Glomerular endothelial cell (primary cell): ENCODE data around the gene C11orf24. TPM values are rescaled to one million over a fixed set of nuclear protein-coding genes. Genes with fewer than 3 reads are reported as not detected.

Experiments
- DNase-seq: peaks from one replicate; pipeline ENCODE4 v3.0.0-alpha.2; 2011; ENCODE audit warnings: low read depth, low spot score; ENCODE audit errors: extremely low read depth
- total RNA-seq: library from RNA; depleted of rRNA; stranded (reverse); fragments of >200 nt; gene quantifications from 2 replicates; pipeline ENCODE4 v1.2.3, GENCODE V29; 2015

The C11orf24 gene
- total RNA-seq, 1 donor from 2014 or later: 34.8 TPM

DNA sequence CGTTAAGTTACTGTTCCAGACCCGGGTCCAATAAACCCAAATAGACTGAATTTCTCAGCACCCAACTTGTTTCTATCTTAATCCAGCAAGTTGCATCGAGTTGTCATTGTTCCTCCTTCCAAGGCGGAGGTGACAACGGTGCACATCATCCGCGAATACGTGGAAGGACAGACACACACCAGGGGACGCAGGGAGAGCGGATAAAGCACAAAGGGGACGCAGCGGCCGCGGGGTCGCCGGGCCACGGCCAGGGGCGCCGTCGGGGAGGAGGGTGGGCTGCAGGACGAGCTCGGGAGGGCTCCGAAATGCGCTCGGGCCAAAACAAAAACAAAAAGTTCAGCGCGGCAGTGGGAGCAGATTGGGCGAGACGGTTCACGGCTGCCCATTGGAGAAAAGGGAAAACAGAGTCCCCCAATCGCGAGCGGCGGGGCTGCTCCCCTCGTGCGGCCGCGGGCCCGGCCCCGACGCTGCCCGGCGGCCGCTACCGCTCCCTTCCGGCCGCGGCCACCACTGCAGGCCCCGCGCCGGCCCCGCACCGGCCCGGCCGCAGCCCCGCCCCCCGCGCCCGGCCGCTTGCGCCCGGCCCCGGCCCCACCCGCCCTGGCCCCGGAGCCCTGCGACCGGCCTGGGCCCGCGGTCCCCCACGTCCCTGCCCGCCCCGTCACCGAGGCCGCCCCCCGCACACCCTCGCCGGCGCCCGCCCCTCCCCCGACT lies 59.2 kb downstream of the C11orf24 start:
- no peak for DNase-seq

DNA sequence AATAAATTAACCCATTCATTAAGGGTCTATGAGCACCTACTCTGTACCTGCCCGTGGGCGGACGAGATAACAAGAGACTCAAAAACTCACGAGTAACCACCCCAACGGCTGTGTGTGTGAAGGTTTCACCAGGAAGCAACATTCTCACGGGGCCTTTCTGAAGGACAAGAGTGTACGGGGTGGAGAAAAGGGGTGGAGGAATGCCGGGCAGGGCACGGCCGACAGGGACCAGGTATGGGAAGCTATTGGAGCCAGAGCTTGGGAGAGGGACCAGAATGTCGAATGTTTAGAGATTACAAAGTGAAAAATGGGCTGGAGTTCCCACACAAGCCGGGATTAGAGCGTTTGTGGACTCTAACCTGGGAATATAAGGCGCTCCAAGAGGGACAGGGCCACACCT lies 60.2 kb downstream of the C11orf24 start:
- no peak for DNase-seq

Other genes with a start within 250 kb of the C11orf24 start
- 197 and 240 TPM in 2 replicates for gene NDUFS8, start 241.3 kb downstream of the C11orf24 start, total RNA-seq
- gene TCIRG1, start 232.9 kb downstream of the C11orf24 start, total RNA-seq: 118 and 168 TPM in 2 replicates
- gene CHKA, start 150.6 kb downstream of the C11orf24 start, total RNA-seq: 31.0 and 45.6 TPM in 2 replicates
- 16.9 and 27.9 TPM in 2 replicates for gene KMT5B, start 58.7 kb downstream of the C11orf24 start, total RNA-seq
- gene LRP5, start 40.6 kb upstream of the C11orf24 start, total RNA-seq: 39.3 and 72.2 TPM in 2 replicates
- 80.6 and 86.6 TPM in 2 replicates for gene PPP6R3, start 188.8 kb upstream of the C11orf24 start, total RNA-seq